Colonic mucosa (tissue), 4 donors: ENCODE results near the gene DUSP7. TPM values are rescaled to one million over a fixed set of nuclear protein-coding genes. Genes with fewer than 3 reads are reported as not detected.

Experiments
- DNase-seq: peaks from one replicate; pipeline ENCODE4 v3.0.0-alpha.2; 2020
- H3K27ac ChIP-seq: fragments of 200-600 bp; one replicate; pipeline ENCODE4 v1.8.0; 2021
- H3K27me3 ChIP-seq: fragments of 200-600 bp; one replicate; pipeline ENCODE4 v1.8.0; 2021
- H3K36me3 ChIP-seq: fragments of 200-600 bp; one replicate; pipeline ENCODE4 v1.8.0; 2021
- H3K4me1 ChIP-seq: fragments of 200-600 bp; one replicate; pipeline ENCODE4 v1.8.0; 2021; ENCODE audit warnings: mild to moderate bottlenecking
- H3K4me3 ChIP-seq: fragments of 200-600 bp; one replicate; pipeline ENCODE4 v1.8.0; 2021
- H3K9ac ChIP-seq, 2 donors: one replicate each; pipeline ENCODE4 v1.7.0; 2013; ENCODE audit warnings: control low read depth in 2 of 2, low read depth in 2 of 2, low read length in 2 of 2
- H3K9me3 ChIP-seq: fragments of 200-600 bp; one replicate; pipeline ENCODE4 v1.8.0; 2021
- intact Hi-C: fragments of 100-400 bp; cut with DNase I; formaldehyde crosslinking; loops from one replicate; pipeline ENCODE4 v1.14.1; 2022
- total RNA-seq, 2 donors: library from RNA; stranded (reverse); fragmentation: NEBNext Ultra II Directional in 1 of 2; extraction: Animal tissue kit (Norgen Biotek cat#: 25700) in 1 of 2; gene quantifications; one replicate each; pipeline ENCODE4 v1.2.1, GENCODE V29; 2021
- TF ChIP-seq, protein P1 (sequence below): fragments of 200-600 bp; IDR thresholded peaks from one replicate; pipeline ENCODE4 v1.8.0; 2022; ENCODE audit warnings: antibody characterized with exemption, mild to moderate bottlenecking
- donor health status: healthy.
- donor health status: DM: no; HTN: no; CAD: no.
- donor health status: DM: no; HTN: no; CAD: no.

DUSP7 gene
- total RNA-seq, 2 donors from 2014 or later: 9.5 to 9.8 TPM

DNA sequence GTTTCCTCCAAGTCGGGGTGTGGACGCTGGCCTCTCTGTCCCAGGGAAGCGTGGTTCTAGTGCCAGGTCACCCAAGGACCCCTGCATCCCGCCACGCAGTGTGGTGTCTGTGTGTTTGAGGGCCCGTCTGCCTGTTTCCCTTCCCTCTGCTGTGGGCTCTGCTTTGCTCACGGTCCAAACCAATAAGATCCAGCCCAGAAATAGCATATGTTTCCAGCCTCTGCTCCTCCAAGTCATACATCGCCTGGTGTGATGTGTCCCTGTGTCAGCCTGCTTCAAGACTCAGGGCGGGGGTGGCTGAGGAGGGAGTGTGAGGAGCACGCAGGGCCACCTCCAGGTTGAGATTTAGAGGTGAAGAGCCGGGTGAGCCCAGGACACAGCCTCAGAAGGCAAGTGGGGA lies 38.8 kb downstream of the DUSP7 start:
- H3K27me3 ChIP-seq: no peaks in the 10 kb centered on the region
- H3K27ac ChIP-seq: no peak overlapping the region
- no peaks in the 10 kb centered on the region for H3K4me1 ChIP-seq
- no peak overlapping the region for H3K9ac ChIP-seq
- no peaks in the 10 kb centered on the region for H3K36me3 ChIP-seq
- H3K4me3 ChIP-seq: no peak overlapping the region
- intact Hi-C loops: no loop called here
- no peak for DNase-seq
- TF ChIP-seq, protein P1, sequence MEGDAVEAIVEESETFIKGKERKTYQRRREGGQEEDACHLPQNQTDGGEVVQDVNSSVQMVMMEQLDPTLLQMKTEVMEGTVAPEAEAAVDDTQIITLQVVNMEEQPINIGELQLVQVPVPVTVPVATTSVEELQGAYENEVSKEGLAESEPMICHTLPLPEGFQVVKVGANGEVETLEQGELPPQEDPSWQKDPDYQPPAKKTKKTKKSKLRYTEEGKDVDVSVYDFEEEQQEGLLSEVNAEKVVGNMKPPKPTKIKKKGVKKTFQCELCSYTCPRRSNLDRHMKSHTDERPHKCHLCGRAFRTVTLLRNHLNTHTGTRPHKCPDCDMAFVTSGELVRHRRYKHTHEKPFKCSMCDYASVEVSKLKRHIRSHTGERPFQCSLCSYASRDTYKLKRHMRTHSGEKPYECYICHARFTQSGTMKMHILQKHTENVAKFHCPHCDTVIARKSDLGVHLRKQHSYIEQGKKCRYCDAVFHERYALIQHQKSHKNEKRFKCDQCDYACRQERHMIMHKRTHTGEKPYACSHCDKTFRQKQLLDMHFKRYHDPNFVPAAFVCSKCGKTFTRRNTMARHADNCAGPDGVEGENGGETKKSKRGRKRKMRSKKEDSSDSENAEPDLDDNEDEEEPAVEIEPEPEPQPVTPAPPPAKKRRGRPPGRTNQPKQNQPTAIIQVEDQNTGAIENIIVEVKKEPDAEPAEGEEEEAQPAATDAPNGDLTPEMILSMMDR: no peak
- H3K9me3 ChIP-seq: no peaks in the 10 kb centered on the region

DNA sequence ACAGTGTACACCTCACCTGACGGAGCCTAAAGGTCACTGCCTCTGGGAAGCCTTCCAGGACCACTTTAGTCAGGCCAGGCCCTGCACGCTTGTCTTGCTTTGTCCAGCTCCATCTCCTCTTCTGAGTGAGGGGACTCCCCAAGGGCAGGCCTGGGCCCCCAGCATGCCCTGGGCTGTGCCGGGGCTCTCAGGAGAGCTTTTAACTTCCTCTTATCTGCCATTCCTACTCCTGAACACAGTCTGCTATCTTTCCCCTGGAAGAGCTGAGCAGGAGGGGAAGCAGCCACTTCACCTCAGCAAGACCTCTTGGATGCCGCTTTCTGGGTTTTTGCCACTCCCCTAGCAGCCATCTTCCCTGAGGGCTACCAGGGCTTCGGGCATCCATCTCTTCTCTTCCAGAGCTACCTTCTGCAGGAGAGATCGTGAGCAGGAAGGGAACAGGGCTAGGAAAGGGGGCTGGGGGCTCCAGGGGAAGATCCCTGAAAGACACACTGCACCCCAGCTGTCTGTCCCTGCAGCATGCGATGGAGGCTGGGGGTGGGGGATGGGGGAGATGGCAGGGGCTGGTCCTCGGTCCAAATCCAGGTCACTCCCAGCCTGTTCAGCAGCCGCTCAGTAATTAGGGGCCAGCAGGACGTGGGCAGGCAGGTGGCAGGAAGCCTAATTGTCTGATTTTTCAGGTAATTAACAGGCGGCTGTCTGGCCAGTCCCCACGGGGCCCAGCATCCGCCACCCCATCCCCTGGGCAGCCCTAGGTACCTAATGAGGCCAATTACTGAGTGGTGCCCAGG lies 40.7 kb downstream of the DUSP7 start:
- Histone ChIP-seq H3K4me3 (no peak overlapping the region), H3K9me3 (no peaks in the 10 kb centered on the region), H3K9ac (no peak overlapping the region), H3K27me3 (no peaks in the 10 kb centered on the region), H3K4me1 (no peaks in the 10 kb centered on the region), H3K27ac (no peak overlapping the region), H3K36me3 (no peaks in the 10 kb centered on the region)
- DNase-seq: no peak
- intact Hi-C loops: no loop called here
- TF ChIP-seq, protein P1: no peak

DNA sequence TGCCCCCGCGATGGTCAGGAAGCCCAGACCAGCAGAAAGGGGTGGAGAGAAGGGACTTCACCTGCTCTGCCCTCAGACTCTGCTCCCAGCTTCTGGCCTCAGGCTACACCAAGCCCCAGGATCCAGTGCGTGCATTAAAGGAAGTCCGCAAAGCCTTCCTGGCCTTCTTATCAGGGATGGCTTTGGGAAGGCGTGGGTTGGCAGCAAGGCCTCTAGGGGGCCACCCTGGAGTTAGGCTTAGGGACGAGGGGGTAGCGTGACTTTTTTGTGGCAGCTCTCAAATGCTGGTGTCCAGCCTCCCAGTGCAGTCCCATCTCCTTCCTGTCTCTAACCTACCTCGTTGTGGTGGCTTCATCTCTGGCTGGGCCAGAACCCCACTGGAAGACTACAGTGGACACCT lies 41.8 kb downstream of the DUSP7 start:
- H3K27me3 ChIP-seq: no peaks in the 10 kb centered on the region
- H3K9me3 ChIP-seq: no peaks in the 10 kb centered on the region
- H3K4me3 ChIP-seq: no peak overlapping the region
- no peaks in the 10 kb centered on the region for H3K36me3 ChIP-seq
- TF ChIP-seq, protein P1: no peak
- no peak overlapping the region for H3K9ac ChIP-seq
- intact Hi-C loops: no loop called here
- no peak overlapping the region for H3K27ac ChIP-seq
- no peaks in the 10 kb centered on the region for H3K4me1 ChIP-seq
- DNase-seq: no peak

DNA sequence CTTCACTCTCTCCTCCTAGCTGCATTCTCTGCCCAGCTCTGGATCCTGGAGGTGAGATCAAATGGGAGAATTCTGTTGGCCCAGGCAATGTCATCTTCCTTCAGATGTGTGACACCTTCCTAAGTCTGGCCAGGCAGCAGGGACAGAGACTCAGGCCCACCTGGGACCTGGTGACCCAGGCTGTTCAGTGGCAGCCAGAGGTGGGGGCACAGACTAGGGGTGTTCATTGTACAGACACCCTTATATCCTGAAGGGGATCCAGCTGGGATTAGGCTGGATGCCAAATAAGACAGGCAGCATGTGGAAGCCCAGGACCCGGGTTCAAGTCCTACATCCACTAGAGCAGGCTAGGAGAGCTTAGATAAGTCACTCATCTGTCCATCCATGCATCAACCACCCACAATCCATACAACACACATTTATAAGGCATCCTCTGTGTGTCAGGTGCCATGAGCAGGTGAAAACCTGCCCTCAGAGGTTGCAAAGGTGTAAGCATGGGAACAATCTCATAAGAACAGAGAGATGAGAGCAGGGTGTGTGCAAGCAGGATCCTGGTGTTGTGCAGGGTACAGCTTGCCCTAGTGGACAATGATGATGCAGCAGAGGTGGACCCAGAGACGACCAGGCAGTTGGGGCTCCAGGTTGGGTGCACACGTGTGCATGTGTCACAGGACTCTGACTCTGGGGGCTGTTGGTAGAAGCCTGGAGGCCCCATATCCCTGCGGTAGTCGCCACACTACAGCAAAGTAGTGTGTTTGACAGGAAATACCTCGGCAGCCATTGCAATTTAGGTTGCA lies 42.4 kb downstream of the DUSP7 start:
- Histone ChIP-seq H3K9me3 (no peaks in the 10 kb centered on the region), H3K27me3 (no peaks in the 10 kb centered on the region), H3K27ac (no peak overlapping the region), H3K9ac (no peak overlapping the region), H3K36me3 (no peaks in the 10 kb centered on the region), H3K4me1 (no peaks in the 10 kb centered on the region), H3K4me3 (no peak overlapping the region)
- TF ChIP-seq, protein P1: no peak
- DNase-seq: no peak
- intact Hi-C loops: no loop called here

DNA sequence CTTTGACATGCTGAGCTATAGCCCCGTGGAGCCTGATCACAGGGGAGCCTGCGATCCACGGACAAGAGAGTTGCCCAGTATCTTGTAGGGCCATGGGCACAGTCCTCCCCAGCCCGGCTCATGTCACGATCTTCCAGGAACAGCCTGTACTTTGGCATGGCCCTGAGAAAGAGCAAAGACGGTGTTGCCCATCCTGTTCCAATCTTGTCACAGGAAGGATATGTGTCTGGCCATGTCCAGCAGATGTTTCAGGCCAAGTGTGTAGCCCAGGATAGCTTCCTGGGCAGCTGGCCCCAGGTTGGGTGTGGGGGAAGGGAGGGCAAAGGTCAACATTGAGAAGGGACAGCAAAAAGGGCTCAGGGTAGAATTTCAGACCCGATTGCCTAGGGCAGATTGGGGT lies 43.7 kb downstream of the DUSP7 start:
- Histone ChIP-seq H3K36me3 (no peaks in the 10 kb centered on the region), H3K27ac (no peak overlapping the region), H3K4me3 (no peak overlapping the region), H3K4me1 (no peaks in the 10 kb centered on the region), H3K27me3 (no peaks in the 10 kb centered on the region), H3K9ac (no peak overlapping the region), H3K9me3 (no peaks in the 10 kb centered on the region)
- DNase-seq: no peak
- intact Hi-C loops: no loop called here
- TF ChIP-seq, protein P1: no peak
